Measurements from ENCODE around the gene OSBPL1A.
"Not testable (repeated sequence)": the region's sequence is repeated elsewhere in the genome, so short reads cannot be mapped to it uniquely, and the experiment has no call there.

OSBPL1A gene

GRCh38 chr18:24187049-24187448 is 210.6 kb downstream of the OSBPL1A start:
- no peak for DNase-seq (ENCODE audit: low read depth in 2 of 2)

GRCh38 chr18:24185805-24186204 is 211.8 kb downstream of the OSBPL1A start:
- DNase-seq (ENCODE audit: low read depth in 2 of 2) = no peak

GRCh38 chr18:24181806-24182205 is 215.8 kb downstream of the OSBPL1A start:
- DNase-seq (ENCODE audit: low read depth in 2 of 2) = no peak

GRCh38 chr18:24180048-24180447 is 217.6 kb downstream of the OSBPL1A start:
- no peak for DNase-seq (ENCODE audit: low read depth in 2 of 2)

GRCh38 chr18:24177499-24178133 is 220.0 kb downstream of the OSBPL1A start:
- DNase-seq (ENCODE audit: low read depth in 2 of 2) = no peak

GRCh38 chr18:24176727-24177416 is 220.8 kb downstream of the OSBPL1A start:
- peak; percentile 5 to 45 for DNase-seq (ENCODE audit: low read depth in 2 of 2)

GRCh38 chr18:24173997-24174396 is 223.6 kb downstream of the OSBPL1A start:
- no peak for DNase-seq (ENCODE audit: low read depth in 2 of 2)

GRCh38 chr18:24170360-24170759 is 227.3 kb downstream of the OSBPL1A start:
- DNase-seq (ENCODE audit: low read depth in 2 of 2) = no peak

- no peak for DNase-seq (ENCODE audit: low read depth in 2 of 2)
These were observed 229.1 kb downstream of the OSBPL1A start for GRCh38 chr18:24168496-24168895.

- DNase-seq (ENCODE audit: low read depth in 2 of 2) = no peak
These were observed 236.3 kb downstream of the OSBPL1A start for GRCh38 chr18:24161304-24161703.

- no peak for DNase-seq (ENCODE audit: low read depth in 2 of 2)
These were observed 237.5 kb downstream of the OSBPL1A start for GRCh38 chr18:24160086-24160485.

GRCh38 chr18:24157855-24158254 is 239.8 kb downstream of the OSBPL1A start:
- no peak for DNase-seq (ENCODE audit: low read depth in 2 of 2)

- no peak for DNase-seq (ENCODE audit: low read depth in 2 of 2)
These were observed 244.2 kb downstream of the OSBPL1A start for GRCh38 chr18:24153397-24153796.

GRCh38 chr18:24149591-24149990 is 248.0 kb downstream of the OSBPL1A start:
- DNase-seq (ENCODE audit: low read depth in 2 of 2) = not testable (repeated sequence)

GRCh38 chr18:24142376-24142775 is 255.2 kb downstream of the OSBPL1A start:
- no peak for DNase-seq (ENCODE audit: low read depth in 2 of 2)

GRCh38 chr18:24140697-24141096 is 256.9 kb downstream of the OSBPL1A start:
- no peak for DNase-seq (ENCODE audit: low read depth in 2 of 2)

- peak; percentile 52 to 69 for DNase-seq (ENCODE audit: low read depth in 2 of 2)
These were observed 258.6 kb downstream of the OSBPL1A start, which contains the start of gene CABYR for GRCh38 chr18:24138789-24139616. Gene CABYR, plus strand, starts transcription at chr18:24139062. Its CDS starts 4,053 bp downstream, at chr18:24143115.

- DNase-seq (ENCODE audit: low read depth in 2 of 2) = no peak
These were observed 259.2 kb downstream of the OSBPL1A start for GRCh38 chr18:24138409-24138788.

- DNase-seq (ENCODE audit: low read depth in 2 of 2) = no peak
These were observed 260.7 kb downstream of the OSBPL1A start for GRCh38 chr18:24136967-24137373.

- DNase-seq (ENCODE audit: low read depth in 2 of 2) = no peak
These were observed 267.1 kb downstream of the OSBPL1A start for GRCh38 chr18:24130494-24130893.

GRCh38 chr18:24128700-24129099 is 268.9 kb downstream of the OSBPL1A start:
- DNase-seq (ENCODE audit: low read depth in 2 of 2) = no peak

- DNase-seq (ENCODE audit: low read depth in 2 of 2) = no peak
These were observed 269.9 kb downstream of the OSBPL1A start for GRCh38 chr18:24127735-24128134.

All from stimulated activated CD4-positive, alpha-beta T cell treated with anti-CD3 and anti-CD28 coated beads, Interleukin-12 subunit alpha, Interleukin-12 subunit beta, amount 100 ng/mL, for 24 hours (primary cell).